HepG2 (cell line): ENCODE measurements around the gene ERRFI1. TPM values are rescaled to one million over a fixed set of nuclear protein-coding genes. Genes with fewer than 3 reads are reported as not detected.
A peak's percentile ranks its signal among the peaks of the same experiment; 100 is the strongest.

ENCODE experiments used
- CEBPG ChIP-seq: IDR thresholded peaks from 2 replicates; pipeline ENCODE4 v1.6.1; 2016
- DNMT1 ChIP-seq: sonication (generic); formaldehyde crosslinking; IDR thresholded peaks from 2 replicates; pipeline ENCODE4 v1.5.1; 2020; ENCODE audit warnings: mild to moderate bottlenecking, missing genetic modification reagents
- ETV5 ChIP-seq: IDR thresholded peaks from 2 replicates; pipeline ENCODE4 v1.6.1; 2018; ENCODE audit warnings: missing biosample characterization, missing genetic modification reagents, inconsistent platforms, borderline replicate concordance
- ETV6 ChIP-seq: sonication (generic); formaldehyde crosslinking; conservative IDR thresholded peaks from 2 replicates; pipeline ENCODE4 v1.4.0; 2020; ENCODE audit warnings: missing genetic modification reagents
- HDAC2 ChIP-seq: sonication (generic); formaldehyde crosslinking; IDR thresholded peaks from 2 replicates; pipeline ENCODE4 v1.4.0; 2020; ENCODE audit warnings: missing genetic modification reagents
- KLF11 ChIP-seq: IDR thresholded peaks from 2 replicates; pipeline ENCODE4 v1.6.1; 2016; ENCODE audit warnings: missing compliant biosample characterization
- MIER2 ChIP-seq: IDR thresholded peaks from 2 replicates; pipeline ENCODE4 v1.6.1; 2016; ENCODE audit warnings: missing biosample characterization, missing genetic modification reagents
- MIER3 ChIP-seq: IDR thresholded peaks from 2 replicates; pipeline ENCODE4 v1.6.1; 2016; ENCODE audit warnings: missing compliant biosample characterization, borderline replicate concordance
- MYC ChIP-seq: sonication (generic); formaldehyde crosslinking; IDR thresholded peaks from 2 replicates; pipeline ENCODE4 v1.9.0; 2021; ENCODE audit warnings: missing genetic modification reagents, borderline replicate concordance
- PAF1 ChIP-seq: IDR thresholded peaks from 2 replicates; pipeline ENCODE4 v1.6.1; 2016; ENCODE audit warnings: missing genetic modification reagents, missing compliant biosample characterization
- PHF5A ChIP-seq: IDR thresholded peaks from one replicate; pipeline ENCODE4 v1.6.1; 2018; ENCODE audit warnings: low read depth, missing genetic modification reagents; ENCODE audit not compliant: unreplicated experiment
- PITX1 ChIP-seq: sonication (generic); formaldehyde crosslinking; IDR thresholded peaks from 2 replicates; pipeline ENCODE4 v1.5.1; 2020; ENCODE audit warnings: mild to moderate bottlenecking, missing genetic modification reagents
- RAD51 ChIP-seq: fragments of 450-650 bp; IDR thresholded peaks from 2 replicates; pipeline ENCODE4 v1.6.1; 2016; ENCODE audit warnings: borderline replicate concordance
- SOX6 ChIP-seq, 2 experiments: fragments of 450-650 bp in 1 of 2; sonication (generic) in 1 of 2; formaldehyde crosslinking in 1 of 2; IDR thresholded peaks; 2 replicates each; pipeline versions ENCODE4 v1.4.0 to v1.6.1; 2017 to 2020; ENCODE audit warnings: antibody characterized with exemption in 1 of 2, mild to moderate bottlenecking in 1 of 2, missing genetic modification reagents in 1 of 2
- SRF ChIP-seq: IDR thresholded peaks from 2 replicates; pipeline ENCODE4 v1.6.1; 2011; ENCODE audit warnings: mild to moderate bottlenecking, low read depth, low read length, moderate library complexity
- TARDBP ChIP-seq: sonication (generic); formaldehyde crosslinking; IDR thresholded peaks from 2 replicates; pipeline ENCODE4 v1.8.0; 2022; ENCODE audit warnings: mild to moderate bottlenecking, missing genetic modification reagents
- ZNF264 ChIP-seq: sonication (generic); formaldehyde crosslinking; IDR thresholded peaks from 2 replicates; pipeline ENCODE4 v1.4.0; 2020; ENCODE audit warnings: missing genetic modification reagents
- polyA plus RNA-seq, 8 experiments: library from polyadenylated mRNA; depleted of rRNA in 3 of 8; stranded (reverse) in 7 of 8; unstranded in 1 of 8; fragments of >200 nt; fragmentation: Illumina TruSeq in 4 of 8; extraction: Trizol in 4 of 8; gene quantifications; 2 replicates each; pipeline versions ENCODE4 v1.2.1 to v1.2.3, GENCODE V29; 2011 to 2016; ENCODE audit warnings: low read depth in 4 of 8, missing spikeins in 1 of 8, mixed read lengths in 1 of 8; ENCODE audit not compliant: insufficient read depth in 1 of 8
- total RNA-seq, 5 experiments: library from RNA; depleted of rRNA; stranded (reverse); fragments of >200 nt; fragmentation: Illumina TruSeq; extraction: Trizol; gene quantifications; 2 replicates each; pipeline ENCODE4 v1.2.3, GENCODE V29; 2016; ENCODE audit warnings: low read depth in 1 of 5
- TF ChIP-seq, protein P1 (sequence below): sonication (generic); formaldehyde crosslinking; IDR thresholded peaks from 2 replicates; pipeline ENCODE4 v1.4.0; 2020; ENCODE audit warnings: missing genetic modification reagents, borderline replicate concordance

The ERRFI1 gene
- total and polyA plus RNA-seq, 2 of the 13 experiments (the other 11 are each of a cell fraction or from before 2014, with no cell fraction given): 84.4 to 753 TPM

DNA sequence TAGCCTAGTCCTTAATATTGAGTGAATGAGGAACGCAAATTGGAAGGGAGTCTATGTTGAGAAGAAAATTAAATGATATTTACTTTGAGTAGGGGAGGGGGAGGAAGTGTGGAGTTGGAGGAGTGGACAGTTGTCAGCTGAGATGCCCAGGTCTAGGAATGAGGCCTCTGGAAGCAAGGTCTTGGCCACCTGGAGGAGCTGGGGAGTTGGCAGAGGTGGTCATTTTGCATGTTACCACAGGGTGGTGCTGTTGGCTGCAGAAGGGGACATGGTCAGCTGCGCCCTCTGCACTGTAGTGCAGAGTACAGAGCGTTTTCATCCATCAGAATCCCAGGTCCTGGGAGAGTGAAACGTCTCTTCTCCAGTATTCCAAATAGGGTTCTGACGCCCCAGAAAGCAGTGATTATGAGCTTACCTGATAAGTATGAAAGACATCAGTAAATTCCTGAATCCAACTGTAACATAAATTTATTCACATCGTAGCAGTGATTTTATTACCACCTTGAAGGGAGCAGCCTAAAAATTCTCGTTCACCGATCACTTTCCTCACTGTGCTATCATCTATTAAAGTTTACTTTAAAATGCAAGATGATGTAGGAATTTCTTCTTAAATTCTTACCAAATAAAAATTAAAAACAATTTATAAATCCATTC lies 50.8 kb downstream of the ERRFI1 start (continued):
- TF ChIP-seq PHF5A (CRISPR knock-in tag) (peak; percentile 39), HDAC2 (peak; percentile 44; the same call in 1 of the 2 replicates), CEBPG (CRISPR knock-in tag) (0 out of 2 replicates have a peak, but pooled peaks have one; percentile 7), ETV6 (CRISPR knock-in tag) (no peak), MYC (CRISPR knock-in tag) (peak; percentile 37; the same call in 1 of the 2 replicates), TARDBP (CRISPR knock-in tag) (0 out of 2 replicates have a peak, but pooled peaks have one; percentile 40), ETV5 (CRISPR knock-in tag) (peak; percentile 49; the same call in 1 of the 2 replicates), KLF11 (CRISPR knock-in tag) (0 out of 2 replicates have a peak, but pooled peaks have one; percentile 64), RAD51 (no peak), ZNF264 (no peak), MIER3 (CRISPR knock-in tag) (peak; percentile 61; the same call in 1 of the 2 replicates), PAF1 (CRISPR knock-in tag) (no peak), SOX6 (IDR thresholded peaks at IDR 0.05) (no peak), SOX6 (CRISPR knock-in tag; IDR thresholded peaks at IDR 0.05) (peak; percentile 47; the same call in 1 of the 2 replicates), PITX1 (peak; percentile 39; the same call in 1 of the 2 replicates), DNMT1 (CRISPR knock-in tag) (peak; percentile 46; the same call in 1 of the 2 replicates), MIER2 (CRISPR knock-in tag) (peak; percentile 50; the same call in 1 of the 2 replicates), SRF (0 out of 2 replicates have a peak, but pooled peaks have one; percentile 9)
- TF ChIP-seq, protein P1, sequence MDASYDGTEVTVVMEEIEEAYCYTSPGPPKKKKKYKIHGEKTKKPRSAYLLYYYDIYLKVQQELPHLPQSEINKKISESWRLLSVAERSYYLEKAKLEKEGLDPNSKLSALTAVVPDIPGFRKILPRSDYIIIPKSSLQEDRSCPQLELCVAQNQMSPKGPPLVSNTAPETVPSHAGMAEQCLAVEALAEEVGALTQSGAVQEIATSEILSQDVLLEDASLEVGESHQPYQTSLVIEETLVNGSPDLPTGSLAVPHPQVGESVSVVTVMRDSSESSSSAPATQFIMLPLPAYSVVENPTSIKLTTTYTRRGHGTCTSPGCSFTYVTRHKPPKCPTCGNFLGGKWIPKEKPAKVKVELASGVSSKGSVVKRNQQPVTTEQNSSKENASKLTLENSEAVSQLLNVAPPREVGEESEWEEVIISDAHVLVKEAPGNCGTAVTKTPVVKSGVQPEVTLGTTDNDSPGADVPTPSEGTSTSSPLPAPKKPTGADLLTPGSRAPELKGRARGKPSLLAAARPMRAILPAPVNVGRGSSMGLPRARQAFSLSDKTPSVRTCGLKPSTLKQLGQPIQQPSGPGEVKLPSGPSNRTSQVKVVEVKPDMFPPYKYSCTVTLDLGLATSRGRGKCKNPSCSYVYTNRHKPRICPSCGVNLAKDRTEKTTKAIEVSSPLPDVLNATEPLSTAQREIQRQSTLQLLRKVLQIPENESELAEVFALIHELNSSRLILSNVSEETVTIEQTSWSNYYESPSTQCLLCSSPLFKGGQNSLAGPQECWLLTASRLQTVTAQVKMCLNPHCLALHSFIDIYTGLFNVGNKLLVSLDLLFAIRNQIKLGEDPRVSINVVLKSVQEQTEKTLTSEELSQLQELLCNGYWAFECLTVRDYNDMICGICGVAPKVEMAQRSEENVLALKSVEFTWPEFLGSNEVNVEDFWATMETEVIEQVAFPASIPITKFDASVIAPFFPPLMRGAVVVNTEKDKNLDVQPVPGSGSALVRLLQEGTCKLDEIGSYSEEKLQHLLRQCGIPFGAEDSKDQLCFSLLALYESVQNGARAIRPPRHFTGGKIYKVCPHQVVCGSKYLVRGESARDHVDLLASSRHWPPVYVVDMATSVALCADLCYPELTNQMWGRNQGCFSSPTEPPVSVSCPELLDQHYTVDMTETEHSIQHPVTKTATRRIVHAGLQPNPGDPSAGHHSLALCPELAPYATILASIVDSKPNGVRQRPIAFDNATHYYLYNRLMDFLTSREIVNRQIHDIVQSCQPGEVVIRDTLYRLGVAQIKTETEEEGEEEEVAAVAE: peak; percentile 61; the same call in 1 of the 2 replicates
